HEK293T (cell line): Measurements from ENCODE around the gene ARHGEF7.

ENCODE experiments used
- BHLHE40 ChIP-seq: fragments of 450-650 bp; IDR thresholded peaks from 2 replicates; pipeline ENCODE4 v1.6.1; 2016; ENCODE audit warnings: mild to moderate bottlenecking, moderate library complexity, borderline replicate concordance
- ELF4 ChIP-seq: fragments of 450-650 bp; IDR thresholded peaks from 2 replicates; pipeline ENCODE4 v1.6.1; 2017; ENCODE audit warnings: antibody characterized with exemption
- FOXA1 ChIP-seq: fragments of 450-650 bp; IDR thresholded peaks from 2 replicates; pipeline ENCODE4 v1.6.1; 2016; ENCODE audit warnings: mild to moderate bottlenecking
- FOXK2 ChIP-seq: fragments of 450-650 bp; IDR thresholded peaks from 2 replicates; pipeline ENCODE4 v1.6.1; 2016; ENCODE audit warnings: mild to moderate bottlenecking
- L3MBTL2 ChIP-seq: fragments of 450-650 bp; conservative IDR thresholded peaks from 2 replicates; pipeline ENCODE4 v1.6.1; 2016; ENCODE audit warnings: mild to moderate bottlenecking
- TARDBP ChIP-seq: fragments of 450-650 bp; IDR thresholded peaks from 2 replicates; pipeline ENCODE4 v1.6.1; 2016

GRCh38 chr13:111241862-111242261 is 126.8 kb downstream of the ARHGEF7 start:
- TF ChIP-seq BHLHE40: no peak
- no peak for TF ChIP-seq FOXA1
- TF ChIP-seq FOXK2: no peak
- TF ChIP-seq TARDBP: no peak
- TF ChIP-seq L3MBTL2: no peak
- TF ChIP-seq ELF4: no peak
